Trophoblast cell (in vitro differentiated cells and primary cell): ENCODE data around the gene DOCK10.

Experiments
- DNase-seq, 2 donors: peaks; one replicate each; pipeline ENCODE4 v3.0.0-alpha.2; 2016
- H2AFZ ChIP-seq: 2 replicates; pipeline ENCODE4 v1.6.1; 2013; ENCODE audit warnings: low read length, moderate library complexity, mild to moderate bottlenecking; ENCODE audit not compliant: insufficient read depth, poor library complexity
- H2AK5ac ChIP-seq: 2 replicates; pipeline ENCODE4 v1.6.1; 2013; ENCODE audit warnings: mild to moderate bottlenecking, low read length
- H2BK120ac ChIP-seq: 2 replicates; pipeline ENCODE4 v1.6.1; 2013; ENCODE audit warnings: low read length, mild to moderate bottlenecking, moderate library complexity; ENCODE audit not compliant: insufficient read depth, poor library complexity
- H2BK12ac ChIP-seq: 2 replicates; pipeline ENCODE4 v1.6.1; 2013; ENCODE audit warnings: mild to moderate bottlenecking, low read length, moderate library complexity
- H2BK5ac ChIP-seq: 2 replicates; pipeline ENCODE4 v1.6.1; 2013; ENCODE audit warnings: low read length, low read depth, moderate library complexity, mild to moderate bottlenecking; ENCODE audit not compliant: poor library complexity
- H3K14ac ChIP-seq: 2 replicates; pipeline ENCODE4 v1.6.1; 2013; ENCODE audit warnings: mild to moderate bottlenecking, low read length
- H3K18ac ChIP-seq: 2 replicates; pipeline ENCODE4 v1.6.1; 2013; ENCODE audit warnings: mild to moderate bottlenecking, low read length
- H3K23ac ChIP-seq: 2 replicates; pipeline ENCODE4 v1.6.1; 2013; ENCODE audit warnings: low read length
- H3K27ac ChIP-seq: 2 replicates; pipeline ENCODE4 v1.5.1; 2013; ENCODE audit warnings: low read depth, mild to moderate bottlenecking, inconsistent platforms, low read length, moderate library complexity
- H3K27me3 ChIP-seq: 2 replicates; pipeline ENCODE4 v1.6.1; 2013; ENCODE audit warnings: inconsistent platforms, mild to moderate bottlenecking, low read length, moderate library complexity; ENCODE audit not compliant: insufficient read depth
- H3K36me3 ChIP-seq, 2 experiments: 1 replicate in 1 of 2; 2 replicates in 1 of 2; pipeline ENCODE4 v1.6.1; 2013; ENCODE audit warnings: low read length in 2 of 2, mild to moderate bottlenecking in 2 of 2, moderate library complexity in 1 of 2; ENCODE audit not compliant: insufficient read depth in 2 of 2, control insufficient read depth in 1 of 2
- H3K4ac ChIP-seq: 2 replicates; pipeline ENCODE4 v1.6.1; 2013; ENCODE audit warnings: low read depth, mild to moderate bottlenecking, low read length, moderate library complexity
- H3K4me1 ChIP-seq, 2 experiments: 1 replicate in 1 of 2; 2 replicates in 1 of 2; pipeline ENCODE4 v1.6.1; 2013; ENCODE audit warnings: low read length in 2 of 2, mild to moderate bottlenecking in 2 of 2, moderate library complexity in 1 of 2; ENCODE audit not compliant: insufficient read depth in 2 of 2, control insufficient read depth in 1 of 2
- H3K4me2 ChIP-seq: 2 replicates; pipeline ENCODE4 v1.6.1; 2013; ENCODE audit warnings: inconsistent platforms, mild to moderate bottlenecking, low read length, moderate library complexity
- H3K4me3 ChIP-seq: 2 replicates; pipeline ENCODE4 v1.5.1; 2013; ENCODE audit warnings: mild to moderate bottlenecking, low read depth, low read length, inconsistent platforms
- H3K79me1 ChIP-seq: one replicate; pipeline ENCODE4 v1.6.1; 2013; ENCODE audit warnings: low read length
- H3K79me2 ChIP-seq: 2 replicates; pipeline ENCODE4 v1.6.1; 2013; ENCODE audit warnings: low read length, mild to moderate bottlenecking; ENCODE audit not compliant: control insufficient read depth, insufficient read depth, poor library complexity
- H3K9ac ChIP-seq: 2 replicates; pipeline ENCODE4 v1.6.1; 2013; ENCODE audit warnings: mild to moderate bottlenecking, low read length
- H3K9me3 ChIP-seq: 2 replicates; pipeline ENCODE4 v1.6.1; 2013; ENCODE audit warnings: low read depth, mild to moderate bottlenecking, control low read depth, inconsistent platforms, low read length; ENCODE audit not compliant: insufficient read depth
- H4K12ac ChIP-seq: 2 replicates; pipeline ENCODE4 v1.6.1; 2013; ENCODE audit warnings: low read depth, mild to moderate bottlenecking, low read length, moderate library complexity
- H4K8ac ChIP-seq: 2 replicates; pipeline ENCODE4 v1.6.1; 2013; ENCODE audit warnings: low read depth, mild to moderate bottlenecking, low read length, moderate library complexity
- H4K91ac ChIP-seq: one replicate; pipeline ENCODE4 v1.6.1; 2013; ENCODE audit warnings: low read depth, mild to moderate bottlenecking, low read length, moderate library complexity
- WGBS: extraction: QIAGEN DNeasy Blood & Tissue Kit; methylation state at CpG from one replicate; pipeline ENCODE4 v1.1.7; 2013; ENCODE audit warnings: missing lambda C conversion rate; ENCODE audit not compliant: insufficient read length, insufficient coverage; ENCODE audit errors: extremely low coverage; 5-methylcytosine and 5-hydroxymethylcytosine counted together

Gene DOCK10

GRCh38 chr2:224751996-224752698 lies 290.1 kb downstream of the DOCK10 start:
- Histone ChIP-seq H2BK5ac (no peak overlapping the region), H3K4me1 (no peaks in the 10 kb centered on the region), H3K27me3 (no peaks in the 10 kb centered on the region), H3K9ac (no peak overlapping the region), H2BK120ac (no peak overlapping the region), H3K36me3 (no peaks in the 10 kb centered on the region), H3K18ac (no peak overlapping the region), H3K27ac (no peak overlapping the region), H4K12ac (no peak overlapping the region), H3K4me3 (no peak overlapping the region), H3K9me3 (no peaks in the 10 kb centered on the region), H4K91ac (no peak overlapping the region), H3K14ac (no peak overlapping the region), H2AK5ac (no peak overlapping the region), H2AFZ (no peak overlapping the region), H3K79me1 (no peaks in the 10 kb centered on the region), H3K4me2 (no peak overlapping the region), H3K4ac (no peak overlapping the region), H3K23ac (no peak overlapping the region), H2BK12ac (no peak overlapping the region), H4K8ac (no peak overlapping the region), H3K79me2 (no peaks in the 10 kb centered on the region)
- no CpG with 5 or more reads among the region's 5 CpGs for WGBS
- no peak for DNase-seq

GRCh38 chr2:224749136-224749535 lies 293.1 kb downstream of the DOCK10 start:
- H2AFZ ChIP-seq, result no peak overlapping the region
- H4K12ac ChIP-seq, result no peak overlapping the region
- H3K9me3 ChIP-seq, result no peaks in the 10 kb centered on the region
- H3K23ac ChIP-seq, result no peak overlapping the region
- no peak overlapping the region for H3K27ac ChIP-seq
- no peak for DNase-seq
- WGBS, result no CpG with 5 or more reads among the region's 1 CpG
- H4K91ac ChIP-seq, result no peak overlapping the region
- no peaks in the 10 kb centered on the region for H3K27me3 ChIP-seq
- H3K79me2 ChIP-seq, result no peaks in the 10 kb centered on the region
- H3K9ac ChIP-seq, result no peak overlapping the region
- no peaks in the 10 kb centered on the region for H3K4me1 ChIP-seq
- H3K4me3 ChIP-seq, result no peak overlapping the region
- H2BK12ac ChIP-seq, result no peak overlapping the region
- no peak overlapping the region for H3K14ac ChIP-seq
- no peak overlapping the region for H2AK5ac ChIP-seq
- H3K18ac ChIP-seq, result no peak overlapping the region
- H3K79me1 ChIP-seq, result no peaks in the 10 kb centered on the region
- H3K4ac ChIP-seq, result no peak overlapping the region
- no peak overlapping the region for H3K4me2 ChIP-seq
- no peak overlapping the region for H2BK120ac ChIP-seq
- no peak overlapping the region for H4K8ac ChIP-seq
- no peak overlapping the region for H2BK5ac ChIP-seq
- H3K36me3 ChIP-seq, result no peaks in the 10 kb centered on the region

DNA sequence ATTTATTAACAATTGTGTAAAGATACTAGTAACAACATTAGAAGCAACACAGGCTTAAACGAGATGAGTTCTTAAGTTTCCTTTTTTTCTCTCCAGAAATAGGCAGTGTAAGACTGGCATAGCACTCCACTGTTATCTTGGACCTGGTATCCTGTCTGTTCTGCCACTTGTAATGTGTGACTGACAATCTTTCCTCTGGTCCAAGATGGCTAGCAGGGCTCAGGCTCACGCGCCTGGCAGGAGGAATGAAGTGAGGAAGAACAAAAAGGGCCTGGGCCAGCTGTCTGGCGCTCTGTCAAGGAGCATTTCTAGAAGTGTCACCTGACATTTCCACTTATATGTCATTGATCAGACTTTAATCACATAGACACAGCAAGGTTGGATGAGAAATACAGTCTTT lies 294.5 kb downstream of the DOCK10 start:
- no peak overlapping the region for H3K4ac ChIP-seq
- H3K27me3 ChIP-seq, result no peaks in the 10 kb centered on the region
- no peak overlapping the region for H2AFZ ChIP-seq
- H3K9ac ChIP-seq, result no peak overlapping the region
- H2BK5ac ChIP-seq, result no peak overlapping the region
- no peak overlapping the region for H3K18ac ChIP-seq
- no peak overlapping the region for H3K27ac ChIP-seq
- H3K4me1 ChIP-seq, result no peaks in the 10 kb centered on the region
- no peak overlapping the region for H2BK120ac ChIP-seq
- no peak overlapping the region for H3K4me3 ChIP-seq
- no peaks in the 10 kb centered on the region for H3K79me2 ChIP-seq
- H3K4me2 ChIP-seq, result no peak overlapping the region
- no peak for DNase-seq
- no peak overlapping the region for H4K8ac ChIP-seq
- H3K79me1 ChIP-seq, result no peaks in the 10 kb centered on the region
- H2BK12ac ChIP-seq, result no peak overlapping the region
- H2AK5ac ChIP-seq, result no peak overlapping the region
- no peak overlapping the region for H4K91ac ChIP-seq
- no peak overlapping the region for H3K23ac ChIP-seq
- H3K36me3 ChIP-seq, result no peaks in the 10 kb centered on the region
- H3K9me3 ChIP-seq, result no peaks in the 10 kb centered on the region
- H3K14ac ChIP-seq, result no peak overlapping the region
- no peak overlapping the region for H4K12ac ChIP-seq
- no CpG with 5 or more reads among the region's 4 CpGs for WGBS

DNA sequence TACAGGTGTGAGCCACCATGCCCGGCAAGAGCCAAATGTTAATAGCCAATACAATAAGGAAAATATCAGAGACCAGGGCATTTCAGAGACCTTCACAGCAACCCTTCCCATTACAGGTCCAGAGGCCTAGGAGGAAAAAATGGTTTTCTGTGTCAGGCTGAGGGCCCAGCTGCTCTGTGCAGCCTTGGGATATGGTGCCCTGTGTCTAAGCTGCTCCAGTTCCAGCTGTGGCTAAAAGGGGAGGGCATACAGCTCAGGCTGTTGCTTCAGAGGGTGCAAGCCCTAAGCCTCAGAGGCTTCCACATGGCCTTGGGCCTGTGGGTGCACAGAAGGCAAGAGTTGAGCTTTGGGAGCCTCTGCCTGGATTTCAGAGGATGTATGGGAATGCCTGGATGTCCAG lies 306.0 kb downstream of the DOCK10 start:
- Histone ChIP-seq H4K8ac (no peak overlapping the region), H3K4me3 (no peak overlapping the region), H3K79me1 (no peaks in the 10 kb centered on the region), H3K4me1 (no peaks in the 10 kb centered on the region), H2BK12ac (no peak overlapping the region), H3K18ac (no peak overlapping the region), H3K9me3 (peaks cover 9% of the 10 kb centered on the region), H3K23ac (no peak overlapping the region), H3K4me2 (no peak overlapping the region), H3K36me3 (no peaks in the 10 kb centered on the region), H4K91ac (no peak overlapping the region), H3K9ac (no peak overlapping the region), H2BK5ac (no peak overlapping the region), H3K4ac (no peak overlapping the region), H3K27me3 (no peaks in the 10 kb centered on the region), H2BK120ac (no peak overlapping the region), H2AK5ac (no peak overlapping the region), H4K12ac (no peak overlapping the region), H3K27ac (no peak overlapping the region), H3K14ac (no peak overlapping the region), H2AFZ (no peak overlapping the region), H3K79me2 (no peaks in the 10 kb centered on the region)
- no peak for DNase-seq
- WGBS, result no CpG with 5 or more reads among the region's 1 CpG
